ENCODE measurements around the gene DBF4. TPM values are rescaled to one million over a fixed set of nuclear protein-coding genes. Genes with fewer than 3 reads are reported as not detected.
"Not testable (repeated sequence)": the region's sequence is repeated elsewhere in the genome, so short reads cannot be mapped to it uniquely, and the experiment has no call there.

Gene DBF4
- total RNA-seq, 1 donor = 12.7 TPM

DNA sequence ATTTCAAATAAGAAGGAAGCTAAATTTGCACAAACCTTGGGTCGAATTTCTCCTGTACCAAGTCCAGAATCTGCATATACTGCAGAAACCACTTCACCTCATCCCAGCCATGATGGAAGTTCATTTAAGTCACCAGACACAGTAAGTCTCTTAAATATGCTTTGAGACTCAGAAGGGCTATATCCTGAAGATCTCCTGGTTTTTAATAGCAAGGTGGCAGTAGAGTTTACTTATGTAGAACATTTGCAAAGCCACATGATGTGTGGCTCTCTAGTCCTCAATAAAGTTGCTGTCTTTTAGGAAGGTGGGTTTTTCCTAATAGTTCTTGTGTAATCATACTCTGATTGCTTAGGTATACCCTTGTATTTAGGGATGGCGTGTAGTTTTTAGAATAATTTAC, 8.7 kb downstream of the DBF4 start:
- Histone ChIP-seq H3K4me3 (ENCODE audit: insufficient read depth, low read length) (no peak overlapping the region), H3K4me2 (ENCODE audit: insufficient read depth, low read length) (no peak overlapping the region), H3K4me1 (ENCODE audit: insufficient read depth, low read length) (no peaks in the 10 kb centered on the region), H3K27me3 (ENCODE audit: insufficient read depth, low read length) (no peaks in the 10 kb centered on the region), H2AFZ (ENCODE audit: low read length) (peak overlapping the region; percentile 0), H3K36me3 (ENCODE audit: insufficient read depth, low read length) (peaks cover 10% of the 10 kb centered on the region), H3K79me2 (ENCODE audit: insufficient read depth, low read length) (peaks cover 38% of the 10 kb centered on the region), H4K20me1 (ENCODE audit: insufficient read depth, low read length) (no peaks in the 10 kb centered on the region), H3K9me3 (ENCODE audit: low read depth, low read length) (no peaks in the 10 kb centered on the region), H3K27ac (ENCODE audit: low read depth, low read length) (no peak overlapping the region)
- TF ChIP-seq, protein P1, sequence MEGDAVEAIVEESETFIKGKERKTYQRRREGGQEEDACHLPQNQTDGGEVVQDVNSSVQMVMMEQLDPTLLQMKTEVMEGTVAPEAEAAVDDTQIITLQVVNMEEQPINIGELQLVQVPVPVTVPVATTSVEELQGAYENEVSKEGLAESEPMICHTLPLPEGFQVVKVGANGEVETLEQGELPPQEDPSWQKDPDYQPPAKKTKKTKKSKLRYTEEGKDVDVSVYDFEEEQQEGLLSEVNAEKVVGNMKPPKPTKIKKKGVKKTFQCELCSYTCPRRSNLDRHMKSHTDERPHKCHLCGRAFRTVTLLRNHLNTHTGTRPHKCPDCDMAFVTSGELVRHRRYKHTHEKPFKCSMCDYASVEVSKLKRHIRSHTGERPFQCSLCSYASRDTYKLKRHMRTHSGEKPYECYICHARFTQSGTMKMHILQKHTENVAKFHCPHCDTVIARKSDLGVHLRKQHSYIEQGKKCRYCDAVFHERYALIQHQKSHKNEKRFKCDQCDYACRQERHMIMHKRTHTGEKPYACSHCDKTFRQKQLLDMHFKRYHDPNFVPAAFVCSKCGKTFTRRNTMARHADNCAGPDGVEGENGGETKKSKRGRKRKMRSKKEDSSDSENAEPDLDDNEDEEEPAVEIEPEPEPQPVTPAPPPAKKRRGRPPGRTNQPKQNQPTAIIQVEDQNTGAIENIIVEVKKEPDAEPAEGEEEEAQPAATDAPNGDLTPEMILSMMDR (IDR thresholded peaks at IDR 0.05; ENCODE audit: extremely low read depth, low read depth, low read length) = no peak
- no peak for DNase-seq (ENCODE audit: insufficient read length, low spot score, missing footprints)

DNA sequence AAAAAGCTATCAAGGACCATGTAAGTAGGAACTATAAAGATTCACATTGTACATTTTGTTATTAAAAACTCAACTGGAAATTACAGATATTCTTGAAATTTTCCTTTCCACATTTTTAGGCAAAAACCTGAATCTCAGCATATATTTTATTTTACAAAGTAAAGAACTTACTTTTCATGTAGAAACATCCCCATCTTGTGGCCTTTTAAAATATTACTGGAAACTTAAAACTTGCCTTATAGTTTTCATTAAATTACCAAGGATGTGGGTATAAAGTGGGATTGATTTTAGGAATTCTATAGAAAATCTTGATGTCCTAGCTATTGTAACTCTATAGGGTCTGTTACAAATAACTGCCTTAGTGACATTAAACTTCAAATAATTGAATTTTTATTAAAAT, 10.6 kb downstream of the DBF4 start:
- no peak overlapping the region for H2AFZ ChIP-seq (ENCODE audit: low read length)
- no peak for DNase-seq (ENCODE audit: insufficient read length, low spot score, missing footprints)
- H3K4me3 ChIP-seq (ENCODE audit: insufficient read depth, low read length) = no peak overlapping the region
- no peak overlapping the region for H3K27ac ChIP-seq (ENCODE audit: low read depth, low read length)
- H3K36me3 ChIP-seq (ENCODE audit: insufficient read depth, low read length) = no peaks in the 10 kb centered on the region
- H3K4me2 ChIP-seq (ENCODE audit: insufficient read depth, low read length) = no peak overlapping the region
- TF ChIP-seq, protein P1 (IDR thresholded peaks at IDR 0.05; ENCODE audit: extremely low read depth, low read depth, low read length) = peak; percentile 42
- no peaks in the 10 kb centered on the region for H4K20me1 ChIP-seq (ENCODE audit: insufficient read depth, low read length)
- H3K27me3 ChIP-seq (ENCODE audit: insufficient read depth, low read length) = no peaks in the 10 kb centered on the region
- H3K9me3 ChIP-seq (ENCODE audit: low read depth, low read length) = no peaks in the 10 kb centered on the region
- H3K4me1 ChIP-seq (ENCODE audit: insufficient read depth, low read length) = no peaks in the 10 kb centered on the region
- peaks cover 26% of the 10 kb centered on the region for H3K79me2 ChIP-seq (ENCODE audit: insufficient read depth, low read length)

DNA sequence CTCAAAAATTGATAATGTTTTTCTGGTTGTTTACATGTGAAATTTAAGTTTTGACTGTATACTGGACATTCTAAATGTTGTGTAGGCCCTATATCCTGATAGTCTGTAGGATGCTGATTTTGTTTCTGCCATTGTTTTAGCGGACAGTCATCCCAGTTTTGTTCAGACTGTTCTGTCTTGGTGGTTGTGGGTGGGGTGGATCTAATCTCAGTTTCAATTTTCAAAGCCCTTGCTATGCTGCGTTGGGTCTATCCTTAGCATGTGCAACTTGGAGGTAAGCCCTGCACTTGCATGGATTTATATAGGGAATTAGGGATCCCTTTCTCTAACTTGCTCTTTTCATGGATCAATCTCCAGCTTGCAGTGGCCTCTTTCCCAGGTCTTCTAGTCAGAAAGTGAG, 19.1 kb downstream of the DBF4 start:
- H4K20me1 ChIP-seq (ENCODE audit: insufficient read depth, low read length) = no peaks in the 10 kb centered on the region
- TF ChIP-seq, protein P1 (IDR thresholded peaks at IDR 0.05; ENCODE audit: extremely low read depth, low read depth, low read length) = no peak
- no peak overlapping the region for H3K4me2 ChIP-seq (ENCODE audit: insufficient read depth, low read length)
- no peak for DNase-seq (ENCODE audit: insufficient read length, low spot score, missing footprints)
- H2AFZ ChIP-seq (ENCODE audit: low read length) = peak overlapping the region; percentile 33
- peaks cover 18% of the 10 kb centered on the region for H3K79me2 ChIP-seq (ENCODE audit: insufficient read depth, low read length)
- no peaks in the 10 kb centered on the region for H3K9me3 ChIP-seq (ENCODE audit: low read depth, low read length)
- H3K4me1 ChIP-seq (ENCODE audit: insufficient read depth, low read length) = no peaks in the 10 kb centered on the region
- H3K27me3 ChIP-seq (ENCODE audit: insufficient read depth, low read length) = no peaks in the 10 kb centered on the region
- no peak overlapping the region for H3K4me3 ChIP-seq (ENCODE audit: insufficient read depth, low read length)
- H3K27ac ChIP-seq (ENCODE audit: low read depth, low read length) = no peak overlapping the region
- no peaks in the 10 kb centered on the region for H3K36me3 ChIP-seq (ENCODE audit: insufficient read depth, low read length)

DNA sequence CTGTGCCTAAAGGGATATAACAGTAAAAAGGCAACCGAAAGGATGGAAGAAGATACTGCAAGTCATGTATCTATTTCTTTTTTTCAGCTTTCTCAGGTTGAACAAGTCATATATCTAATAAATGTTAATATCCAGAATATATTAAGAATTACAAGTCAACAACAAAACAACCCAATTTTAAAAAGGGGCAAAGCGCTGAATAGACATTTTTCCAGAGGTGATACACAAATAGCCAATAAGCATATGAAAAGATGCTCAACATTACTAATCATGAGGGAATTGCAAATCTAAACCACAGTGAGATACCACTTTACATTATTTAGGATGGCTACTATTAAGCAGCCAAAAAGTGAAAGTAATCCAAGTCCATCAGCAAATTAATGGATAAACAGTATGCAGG, 23.0 kb downstream of the DBF4 start:
- Histone ChIP-seq H3K9me3 (ENCODE audit: low read depth, low read length) (no peaks in the 10 kb centered on the region), H3K27me3 (ENCODE audit: insufficient read depth, low read length) (no peaks in the 10 kb centered on the region), H3K36me3 (ENCODE audit: insufficient read depth, low read length) (no peaks in the 10 kb centered on the region), H4K20me1 (ENCODE audit: insufficient read depth, low read length) (no peaks in the 10 kb centered on the region), H3K4me3 (ENCODE audit: insufficient read depth, low read length) (no peak overlapping the region), H3K79me2 (ENCODE audit: insufficient read depth, low read length) (peaks cover 3% of the 10 kb centered on the region), H3K27ac (ENCODE audit: low read depth, low read length) (no peak overlapping the region), H2AFZ (ENCODE audit: low read length) (no peak overlapping the region), H3K4me1 (ENCODE audit: insufficient read depth, low read length) (no peaks in the 10 kb centered on the region), H3K4me2 (ENCODE audit: insufficient read depth, low read length) (no peak overlapping the region)
- DNase-seq (ENCODE audit: insufficient read length, low spot score, missing footprints) = no peak
- TF ChIP-seq, protein P1 (IDR thresholded peaks at IDR 0.05; ENCODE audit: extremely low read depth, low read depth, low read length) = no peak

DNA sequence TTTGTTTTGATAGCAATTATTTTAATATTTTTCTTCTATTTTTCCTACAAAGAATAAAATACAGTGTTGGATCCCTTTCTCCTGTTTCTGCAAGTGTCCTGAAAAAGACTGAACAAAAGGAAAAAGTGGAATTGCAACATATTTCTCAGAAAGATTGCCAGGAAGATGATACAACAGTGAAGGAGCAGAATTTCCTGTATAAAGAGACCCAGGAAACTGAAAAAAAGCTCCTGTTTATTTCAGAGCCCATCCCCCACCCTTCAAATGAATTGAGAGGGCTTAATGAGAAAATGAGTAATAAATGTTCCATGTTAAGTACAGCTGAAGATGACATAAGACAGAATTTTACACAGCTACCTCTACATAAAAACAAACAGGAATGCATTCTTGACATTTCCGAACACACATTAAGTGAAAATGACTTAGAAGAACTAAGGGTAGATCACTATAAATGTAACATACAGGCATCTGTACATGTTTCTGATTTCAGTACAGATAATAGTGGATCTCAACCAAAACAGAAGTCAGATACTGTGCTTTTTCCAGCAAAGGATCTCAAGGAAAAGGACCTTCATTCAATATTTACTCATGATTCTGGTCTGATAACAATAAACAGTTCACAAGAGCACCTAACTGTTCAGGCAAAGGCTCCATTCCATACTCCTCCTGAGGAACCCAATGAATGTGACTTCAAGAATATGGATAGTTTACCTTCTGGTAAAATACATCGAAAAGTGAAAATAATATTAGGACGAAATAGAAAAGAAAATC, 31.0 kb downstream of the DBF4 start:
- H3K36me3 ChIP-seq (ENCODE audit: insufficient read depth, low read length); DNase-seq (ENCODE audit: insufficient read length, low spot score, missing footprints); H3K4me2 ChIP-seq (ENCODE audit: insufficient read depth, low read length); H4K20me1 ChIP-seq (ENCODE audit: insufficient read depth, low read length); H3K27ac ChIP-seq (ENCODE audit: low read depth, low read length); H2AFZ ChIP-seq (ENCODE audit: low read length); H3K4me3 ChIP-seq (ENCODE audit: insufficient read depth, low read length); H3K79me2 ChIP-seq (ENCODE audit: insufficient read depth, low read length); H3K27me3 ChIP-seq (ENCODE audit: insufficient read depth, low read length); H3K4me1 ChIP-seq (ENCODE audit: insufficient read depth, low read length); H3K9me3 ChIP-seq (ENCODE audit: low read depth, low read length): not testable (repeated sequence)

DNA sequence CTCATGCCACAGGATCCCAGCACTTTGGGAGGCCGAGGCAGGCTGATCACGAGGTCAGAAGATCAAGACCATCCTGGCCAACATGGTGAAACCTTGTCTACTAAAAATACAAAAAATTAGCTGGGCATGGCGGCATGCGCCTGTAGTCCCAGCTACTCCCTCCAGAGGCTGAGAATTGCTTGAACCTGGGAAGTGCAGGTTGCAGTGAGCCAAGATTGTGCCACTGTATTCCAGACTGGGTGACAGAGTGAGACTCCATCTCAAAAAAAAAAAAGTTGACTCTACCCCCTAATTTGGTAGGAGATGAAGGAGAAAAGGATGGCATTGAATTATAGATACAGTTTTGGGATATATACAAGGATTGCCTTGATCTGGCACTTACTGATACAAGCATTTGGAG, 32.5 kb downstream of the DBF4 start:
- H3K4me1 ChIP-seq (ENCODE audit: insufficient read depth, low read length); H3K4me2 ChIP-seq (ENCODE audit: insufficient read depth, low read length); H3K9me3 ChIP-seq (ENCODE audit: low read depth, low read length); H4K20me1 ChIP-seq (ENCODE audit: insufficient read depth, low read length); H3K79me2 ChIP-seq (ENCODE audit: insufficient read depth, low read length); DNase-seq (ENCODE audit: insufficient read length, low spot score, missing footprints); H3K27me3 ChIP-seq (ENCODE audit: insufficient read depth, low read length); H3K36me3 ChIP-seq (ENCODE audit: insufficient read depth, low read length); H3K27ac ChIP-seq (ENCODE audit: low read depth, low read length); H2AFZ ChIP-seq (ENCODE audit: low read length); H3K4me3 ChIP-seq (ENCODE audit: insufficient read depth, low read length): not testable (repeated sequence)
